Suppressor macrophage (primary cell): ENCODE data around the gene UFSP1.
A peak's percentile ranks its signal among the peaks of the same experiment; 100 is the strongest.
"Not testable (repeated sequence)": the region's sequence is repeated elsewhere in the genome, so short reads cannot be mapped to it uniquely, and the experiment has no call there.

Experiments
- DNase-seq, 4 experiments: peaks; one replicate each; pipeline ENCODE4 v3.0.0-alpha.2; 2020 to 2022

UFSP1 gene

GRCh38 chr7:100855515-100855914 is 34.0 kb downstream of the UFSP1 start:
- DNase-seq: peak in 1 of 4 experiments; percentile 11

DNA sequence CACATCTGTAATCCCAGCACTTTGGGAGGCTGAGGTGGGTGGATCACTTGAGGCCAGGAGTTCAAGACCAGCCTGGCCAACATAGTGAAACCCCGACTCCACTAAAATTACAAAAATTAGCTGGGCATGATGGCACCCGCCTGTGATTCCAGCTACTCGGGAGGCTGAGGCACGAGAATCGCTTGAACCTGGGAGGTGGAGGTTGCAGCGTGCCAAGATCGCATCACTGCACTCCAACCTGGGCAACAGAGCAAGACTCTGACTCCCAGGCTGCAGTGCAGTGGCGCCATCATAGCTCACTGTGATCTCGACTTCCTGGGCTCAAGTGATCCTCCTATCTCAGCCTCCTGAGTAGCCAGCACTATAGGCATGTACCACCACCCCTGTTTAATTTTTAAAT is 34.6 kb downstream of the UFSP1 start:
- not testable (repeated sequence) for DNase-seq

DNA sequence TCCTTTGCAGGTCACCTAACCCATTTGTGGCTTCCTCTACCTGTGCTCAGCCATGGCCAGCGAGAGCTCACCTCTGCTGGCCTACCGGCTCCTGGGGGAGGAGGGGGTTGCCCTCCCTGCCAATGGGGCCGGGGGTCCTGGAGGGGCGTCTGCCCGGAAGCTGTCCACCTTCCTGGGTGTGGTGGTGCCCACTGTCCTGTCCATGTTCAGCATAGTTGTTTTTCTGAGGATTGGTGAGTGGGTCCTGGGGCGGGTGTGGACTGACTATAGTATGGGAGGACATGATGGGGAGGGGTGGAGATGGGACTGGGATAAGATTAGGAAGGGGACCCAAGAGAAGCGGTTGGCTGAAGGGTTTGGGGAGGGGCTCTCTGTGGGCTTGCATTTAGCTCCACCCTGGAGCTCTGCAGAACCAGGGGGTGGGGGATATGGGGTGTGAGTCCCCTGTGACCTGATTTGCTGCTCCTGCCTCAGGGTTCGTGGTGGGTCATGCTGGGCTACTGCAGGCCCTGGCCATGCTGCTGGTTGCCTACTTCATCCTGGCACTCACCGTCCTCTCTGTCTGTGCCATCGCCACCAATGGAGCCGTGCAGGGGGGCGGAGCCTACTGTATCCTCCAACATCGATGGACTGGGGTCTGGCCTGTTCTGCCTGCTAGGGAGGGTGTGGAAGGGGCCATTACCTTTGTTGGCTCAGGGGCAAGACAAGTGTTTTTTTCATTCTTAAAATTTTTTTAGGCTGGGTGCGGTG is 35.2 kb downstream of the UFSP1 start:
- DNase-seq: no peak

GRCh38 chr7:100852048-100852872 is 37.3 kb downstream of the UFSP1 start, which contains the start of gene SLC12A9:
SLC12A9 (plus strand) TSS chr7:100852713; CDS start chr7:100854198, 1,485 bp downstream.
- peak; percentile 93 to 98 (median 96) for DNase-seq

DNA sequence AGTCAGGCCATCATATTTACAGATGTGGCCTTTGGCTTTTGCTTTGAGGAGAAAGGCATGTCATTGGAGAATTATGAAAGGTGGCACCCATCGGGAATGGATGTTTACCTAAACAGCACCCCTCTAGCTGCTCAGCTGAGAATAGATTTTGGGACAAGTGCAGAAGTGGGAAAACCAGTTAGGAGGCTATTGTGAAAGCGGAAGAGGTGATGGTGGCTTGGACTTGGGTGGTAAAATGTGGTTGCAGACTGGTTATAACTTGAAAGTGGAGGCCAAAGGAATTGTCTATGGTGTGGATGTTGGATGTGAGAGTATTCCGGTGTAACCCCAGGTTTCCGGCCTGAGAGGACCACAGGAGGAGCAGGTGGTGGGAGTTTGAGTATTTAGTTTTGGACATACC is 42.2 kb downstream of the UFSP1 start:
- DNase-seq: no peak

DNA sequence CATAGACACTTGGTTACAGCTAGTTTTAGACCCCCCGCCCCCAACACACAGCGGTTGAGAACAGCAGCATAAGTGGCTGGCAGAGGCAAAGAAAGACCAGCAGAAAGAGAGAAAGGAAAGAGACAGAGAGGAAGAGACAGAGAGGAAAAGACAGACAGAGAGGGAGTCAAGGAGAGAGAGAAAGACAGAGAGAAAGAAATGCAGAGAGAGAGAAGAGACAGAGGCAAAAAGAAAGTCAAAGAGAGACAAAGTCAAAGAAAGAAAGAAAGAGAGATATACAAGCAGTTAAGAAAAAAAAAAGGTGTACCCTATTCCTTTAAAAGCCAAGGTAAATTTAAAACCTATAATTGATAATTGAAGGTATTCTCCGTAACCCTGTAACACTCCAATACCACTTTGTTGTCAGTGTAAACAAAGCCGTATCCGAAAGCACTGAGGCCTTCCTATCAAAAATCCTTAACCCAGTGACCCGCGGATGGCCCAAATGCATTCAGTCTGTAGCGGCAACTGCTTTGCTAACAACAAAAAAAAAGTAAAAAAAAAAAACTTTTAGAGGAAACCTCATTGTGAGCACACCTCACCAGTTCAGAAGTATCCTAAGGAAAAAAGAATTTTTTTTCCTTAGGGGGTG is 48.9 kb downstream of the UFSP1 start:
- DNase-seq: no peak

GRCh38 chr7:100839361-100839760 is 50.2 kb downstream of the UFSP1 start:
- no peak for DNase-seq
